A549 treated with AZD9567 at 1 μM for 4 hours (cell line): ENCODE results near the gene TMEM187. TPM values are rescaled to one million over a fixed set of nuclear protein-coding genes. Genes with fewer than 3 reads are reported as not detected.

Experiments
- total RNA-seq: library from RNA; stranded (reverse); fragments of 200-300 nt; extraction: Qiagen RNA extraction; gene quantifications from 5 replicates; pipeline ENCODE4 v1.2.3, GENCODE V29; 2022; ENCODE audit not compliant: insufficient read depth

The TMEM187 gene
- total RNA-seq, result 5.8 to 12.2 TPM (median 7.4 TPM) in 5 replicates

GRCh38 chrX:153972368-153973126 is at the start of gene TMEM187:
Gene TMEM187, plus strand, starts transcription at chrX:153972754. Its CDS starts 9,309 bp downstream, at chrX:153982063.

GRCh38 chrX:153925739-153926551 is 46.6 kb upstream of the TMEM187 start, which contains the start of gene ARHGAP4:
Gene ARHGAP4, minus strand, starts transcription at chrX:153926264. Its CDS starts 62 bp downstream, at chrX:153926202.

GRCh38 chrX:153934762-153935325 is 37.7 kb upstream of the TMEM187 start, which contains the start of gene NAA10:
Gene NAA10, minus strand, starts transcription at chrX:153935037. Its CDS starts 133 bp downstream, at chrX:153934904.

GRCh38 chrX:153944140-153944799 is 28.3 kb upstream of the TMEM187 start, which contains the start of gene RENBP:
Gene RENBP, minus strand, starts transcription at chrX:153944643. Its CDS starts 33 bp downstream, at chrX:153944610.

GRCh38 chrX:153971450-153972367 is 845 bp upstream of the TMEM187 start, which contains the start of gene HCFC1:
Gene HCFC1, minus strand, starts transcription at chrX:153971818. Its CDS starts 978 bp downstream, at chrX:153970840.

DNA sequence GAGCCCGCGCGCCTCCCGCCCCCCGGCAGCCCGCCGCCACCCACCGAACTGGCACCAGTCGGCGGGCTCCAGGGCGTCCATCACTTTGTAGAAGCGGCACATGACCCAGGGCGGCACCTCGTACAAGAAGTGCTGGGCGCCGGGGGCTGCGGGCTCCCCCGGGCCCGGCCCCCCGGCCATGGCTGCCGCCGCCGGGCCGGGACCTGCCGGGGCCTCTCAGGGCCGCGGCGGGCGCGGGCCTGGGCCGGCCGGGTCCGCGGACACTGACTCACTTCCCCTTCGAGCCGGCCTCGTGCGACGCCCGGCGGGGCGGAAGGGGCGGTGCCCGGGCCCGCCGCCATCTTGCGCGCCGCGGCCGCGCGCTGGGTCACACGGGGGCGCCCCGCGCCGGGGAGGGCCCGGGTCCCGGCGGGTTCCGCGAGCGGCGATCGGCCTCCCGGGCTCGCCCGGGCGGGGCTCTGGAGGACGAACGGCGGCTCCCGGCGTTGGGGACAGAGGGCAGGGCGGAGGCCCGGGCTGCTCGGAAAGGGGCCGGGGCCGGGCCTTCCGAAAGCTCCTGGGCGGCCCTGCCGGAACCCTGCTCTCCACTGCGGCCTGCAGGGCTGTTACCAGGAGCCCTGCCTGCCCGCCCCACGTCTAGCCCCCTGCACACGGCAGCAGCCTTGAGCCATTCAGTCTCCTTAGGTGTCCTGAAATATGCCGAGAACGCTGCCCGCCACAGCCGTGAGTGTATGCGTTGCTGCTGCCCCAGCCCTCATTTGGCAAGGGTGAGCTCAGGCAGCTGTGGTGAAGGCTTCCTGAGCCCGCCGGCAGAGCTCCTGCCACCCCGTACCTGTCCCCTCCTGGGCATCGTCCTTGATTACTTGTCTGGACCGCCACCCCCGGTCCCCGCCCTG is 47.3 kb downstream of the TMEM187 start, which contains the start of gene IRAK1:
Gene IRAK1, minus strand, starts transcription at position 270 of the 896 bp plus-strand sequence. Its CDS starts 90 bp downstream, at position 180.

Other genes starting within 250 kb of the TMEM187 start
- 353 to 447 TPM (median 363 TPM) in 5 replicates for gene BCAP31, start 248.4 kb upstream of the TMEM187 start, total RNA-seq
- 3.6 to 4.2 TPM (median 4.0 TPM) in 5 replicates for gene ABCD1, start 247.9 kb upstream of the TMEM187 start, total RNA-seq
- 3.4 to 4.6 TPM (median 3.9 TPM) in 5 replicates for gene PLXNB3, start 208.5 kb upstream of the TMEM187 start, total RNA-seq
- gene SRPK3, start 191.7 kb upstream of the TMEM187 start, total RNA-seq, result 0.10 to 0.16 TPM in 2 of 5 replicates, not detected in the others
- gene IDH3G, start 178.4 kb upstream of the TMEM187 start, total RNA-seq, result 60.5 to 64.8 TPM (median 60.9 TPM) in 5 replicates
- gene SSR4, start 178.1 kb upstream of the TMEM187 start, total RNA-seq, result 326 to 447 TPM (median 414 TPM) in 5 replicates
- gene PDZD4, start 142.2 kb upstream of the TMEM187 start, total RNA-seq, result 2.7 to 3.6 TPM (median 3.2 TPM) in 5 replicates
- gene L1CAM, start 86.6 kb upstream of the TMEM187 start, total RNA-seq, result 9.4 to 21.1 TPM (median 19.4 TPM) in 5 replicates
- not detected in 5 replicates for gene AVPR2, start 68.1 kb upstream of the TMEM187 start, total RNA-seq
- gene ARHGAP4, start 46.5 kb upstream of the TMEM187 start, total RNA-seq, result 1.3 to 2.2 TPM (median 2.0 TPM) in 4 of 5 replicates, not detected in the other
- 188 to 246 TPM (median 219 TPM) in 5 replicates for gene NAA10, start 37.7 kb upstream of the TMEM187 start, total RNA-seq
- gene RENBP, start 28.1 kb upstream of the TMEM187 start, total RNA-seq, result 0.22 TPM in 1 of 5 replicates, not detected in the others
- gene HCFC1, start 936 bp upstream of the TMEM187 start, total RNA-seq, result 35.4 to 41.3 TPM (median 35.6 TPM) in 5 replicates
- 191 to 220 TPM (median 203 TPM) in 5 replicates for gene IRAK1, start 47.1 kb downstream of the TMEM187 start, total RNA-seq
- 16.6 to 22.0 TPM (median 19.4 TPM) in 5 replicates for gene MECP2, start 125.0 kb downstream of the TMEM187 start, total RNA-seq
- gene OPN1LW, start 171.5 kb downstream of the TMEM187 start, total RNA-seq, result not detected in 5 replicates
- gene OPN1MW, start 209.8 kb downstream of the TMEM187 start, total RNA-seq, result not detected in 5 replicates
- gene OPN1MW2, start 247.0 kb downstream of the TMEM187 start, total RNA-seq, result not detected in 5 replicates